ENCODE measurements around the gene TENM4.

Gene TENM4

DNA sequence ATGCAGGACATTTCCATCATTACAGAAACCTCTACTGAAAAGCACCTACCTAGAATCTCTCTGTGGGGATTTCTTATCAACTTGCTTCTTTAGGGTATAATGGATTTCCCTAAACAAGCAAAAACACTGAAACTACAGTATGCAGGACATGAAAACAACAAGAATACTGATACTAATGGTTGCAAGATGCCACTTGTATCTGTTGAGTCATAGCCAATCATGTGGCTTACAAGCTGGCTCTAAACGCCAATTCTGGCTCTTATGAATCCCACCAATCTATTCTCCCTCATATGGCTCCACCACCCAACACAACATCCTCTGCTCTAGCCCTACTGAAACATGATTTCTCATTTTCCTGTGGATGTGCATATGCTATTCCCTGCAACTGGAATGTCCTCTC lies 22.6 kb downstream of the TENM4 start:
- DNase-seq (ENCODE audit: low read depth): no peak

DNA sequence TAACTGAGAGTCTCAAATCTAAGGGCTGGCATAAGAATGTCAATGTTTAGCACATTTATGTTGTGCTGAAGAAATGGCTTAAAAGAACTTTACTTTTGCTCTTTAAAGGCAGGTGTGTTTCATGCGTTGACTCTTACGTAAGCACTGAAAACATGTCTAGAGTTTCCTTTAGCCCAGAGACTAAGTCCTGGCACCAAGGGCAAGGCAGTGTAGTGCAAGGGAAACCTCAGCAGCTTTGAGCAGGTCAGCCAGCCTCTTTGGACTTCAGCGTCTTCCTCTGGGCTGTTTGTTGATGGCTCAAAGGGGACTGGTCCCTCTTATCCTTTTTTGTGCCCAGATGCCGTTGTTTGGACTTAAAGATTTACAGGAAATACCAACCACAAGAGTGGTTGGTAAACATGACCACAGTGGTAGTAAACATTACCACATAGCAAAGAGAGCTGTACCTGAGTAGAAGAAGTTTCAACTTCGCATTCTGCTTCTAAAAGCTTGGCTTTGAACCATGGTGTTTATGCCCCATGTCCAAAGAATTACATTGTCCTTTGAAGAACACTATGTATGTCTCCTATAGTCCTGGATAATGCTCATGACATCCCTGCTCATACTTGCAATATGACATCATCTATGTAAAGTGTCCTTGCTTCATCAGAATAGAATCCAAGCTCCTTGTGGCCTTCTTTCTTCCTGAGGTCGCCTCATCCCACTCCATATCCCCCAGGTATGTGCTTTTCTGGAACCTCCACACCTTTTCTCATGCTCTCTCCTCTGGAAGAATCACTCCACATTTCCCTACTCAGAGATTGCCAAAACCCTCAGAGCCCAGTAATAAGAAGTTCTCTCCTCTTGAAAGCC lies 23.5 kb downstream of the TENM4 start:
- DNase-seq (ENCODE audit: low read depth): no peak

DNA sequence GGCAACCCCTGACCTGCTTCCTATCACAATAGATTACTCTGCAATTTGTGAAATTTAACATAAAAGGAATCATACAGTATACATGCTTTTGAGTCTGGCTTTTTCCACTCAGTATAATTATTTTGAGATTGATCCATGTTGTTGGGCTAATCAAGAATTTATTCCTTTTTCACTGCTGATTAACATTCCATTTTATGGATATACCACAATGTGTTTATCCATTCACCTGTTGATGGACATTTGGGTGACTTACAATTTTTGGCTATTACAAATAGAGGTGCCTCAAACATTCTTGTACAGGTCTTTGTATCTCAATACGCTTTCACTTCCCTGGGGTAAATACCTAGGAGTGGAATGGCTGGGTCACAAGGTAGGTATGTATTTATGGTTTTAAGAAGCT lies 24.9 kb downstream of the TENM4 start:
- no peak for DNase-seq (ENCODE audit: low read depth)

DNA sequence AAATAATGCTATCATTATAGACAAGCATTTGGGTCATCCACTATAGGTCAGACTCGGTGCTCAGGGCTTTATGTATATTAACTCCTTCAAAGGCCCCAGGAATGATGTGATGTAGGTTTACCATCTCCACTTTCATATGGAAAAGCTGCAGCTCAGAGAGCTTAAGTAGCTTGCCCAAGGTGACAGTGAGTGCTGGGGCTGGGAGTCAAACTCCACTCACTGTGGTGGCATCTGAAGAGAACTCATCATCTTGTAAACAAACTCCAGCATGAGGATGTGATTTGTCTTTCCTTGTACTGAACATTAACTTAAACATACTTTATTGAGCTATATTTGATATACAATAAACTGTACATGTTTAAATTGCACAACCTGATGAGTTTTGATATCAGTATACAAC lies 25.4 kb downstream of the TENM4 start:
- no peak for DNase-seq (ENCODE audit: low read depth)

DNA sequence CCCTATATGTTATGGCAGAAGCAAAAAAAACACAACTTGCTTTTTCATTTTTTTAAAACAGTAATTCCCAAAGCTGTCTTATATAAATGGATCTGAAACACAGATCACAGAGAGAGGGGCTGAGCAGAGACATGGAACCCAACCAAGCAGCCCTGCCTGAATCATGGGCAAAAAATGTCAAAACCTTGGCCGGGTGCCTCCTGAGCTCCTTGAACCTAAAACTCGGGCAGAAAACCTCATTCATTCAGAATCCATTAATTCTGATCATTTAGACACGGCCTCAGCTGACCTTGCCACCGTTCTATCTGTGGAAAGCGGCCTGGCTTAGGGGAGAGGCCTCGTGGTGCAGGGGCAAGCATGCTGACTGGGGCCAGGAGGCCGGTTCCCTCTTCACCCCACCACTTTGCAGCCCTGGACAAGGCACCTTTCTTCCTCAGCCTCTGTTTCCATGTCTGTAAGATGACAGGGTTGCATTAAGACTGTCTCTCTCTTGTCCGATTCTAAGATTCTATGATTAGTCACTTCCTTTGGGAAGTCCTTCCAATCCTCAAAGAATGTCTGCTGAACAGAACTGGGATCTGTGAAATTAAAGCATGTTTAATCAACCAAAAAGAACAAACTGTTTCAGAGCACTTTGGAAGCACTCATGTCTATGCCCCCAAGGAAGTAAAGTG lies 26.0 kb downstream of the TENM4 start:
- no peak for DNase-seq (ENCODE audit: low read depth)

DNA sequence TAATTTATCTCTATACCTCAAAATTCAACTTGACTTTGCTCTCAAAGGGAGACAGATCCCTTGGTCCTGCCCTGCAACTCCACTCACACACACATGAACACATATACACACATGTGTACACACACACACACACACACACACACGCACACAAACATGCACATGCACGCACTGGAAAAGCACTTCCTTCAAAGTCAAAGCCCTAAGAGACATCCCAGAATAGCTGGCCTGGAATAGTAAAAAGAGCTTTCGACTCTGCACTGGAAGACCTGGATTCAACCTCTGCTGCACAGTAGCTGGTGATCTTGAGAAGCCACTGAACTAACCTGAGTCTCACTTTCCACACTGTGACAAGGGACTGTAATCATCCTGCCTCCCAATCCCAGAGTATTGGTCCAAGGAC lies 26.8 kb downstream of the TENM4 start:
- no peak for DNase-seq (ENCODE audit: low read depth)

DNA sequence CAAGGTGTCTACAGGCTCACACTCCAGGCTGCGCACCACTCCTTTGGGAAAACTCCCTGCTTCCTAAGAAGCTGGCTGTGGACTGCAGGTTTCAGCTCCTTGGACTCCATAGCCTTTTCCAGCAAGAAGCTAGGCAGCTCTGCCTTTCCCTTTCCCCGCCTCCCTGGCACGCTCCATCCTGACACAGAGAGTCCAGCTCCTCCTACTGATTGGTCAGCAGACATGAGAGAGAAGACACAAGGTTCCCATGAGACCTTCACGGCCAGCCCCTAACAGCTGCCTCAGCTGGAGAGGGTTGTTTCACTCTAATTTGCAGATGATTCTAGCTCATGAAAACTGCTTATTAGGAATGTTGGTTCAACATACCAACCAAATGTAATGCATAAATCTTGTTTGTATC lies 27.6 kb downstream of the TENM4 start:
- DNase-seq (ENCODE audit: low read depth): no peak

DNA sequence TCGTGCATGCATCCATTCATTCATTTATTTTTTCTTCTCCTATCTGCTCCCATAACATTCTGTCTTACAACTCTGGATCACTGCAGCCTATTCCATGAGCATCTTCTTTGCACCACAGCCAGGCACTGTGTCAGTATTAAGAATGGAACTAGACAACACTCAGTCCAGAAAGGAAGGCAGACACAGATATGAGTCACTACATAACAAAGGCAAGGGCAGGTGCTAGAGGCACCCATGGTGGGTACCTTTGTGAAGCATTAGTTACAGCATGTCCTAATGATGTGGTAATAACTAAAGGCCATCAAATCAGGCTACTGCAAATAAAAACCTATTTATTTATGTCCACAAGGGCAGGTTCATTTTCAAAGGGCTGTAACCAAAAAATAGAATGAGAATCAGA lies 28.1 kb downstream of the TENM4 start:
- DNase-seq (ENCODE audit: low read depth): no peak

DNA sequence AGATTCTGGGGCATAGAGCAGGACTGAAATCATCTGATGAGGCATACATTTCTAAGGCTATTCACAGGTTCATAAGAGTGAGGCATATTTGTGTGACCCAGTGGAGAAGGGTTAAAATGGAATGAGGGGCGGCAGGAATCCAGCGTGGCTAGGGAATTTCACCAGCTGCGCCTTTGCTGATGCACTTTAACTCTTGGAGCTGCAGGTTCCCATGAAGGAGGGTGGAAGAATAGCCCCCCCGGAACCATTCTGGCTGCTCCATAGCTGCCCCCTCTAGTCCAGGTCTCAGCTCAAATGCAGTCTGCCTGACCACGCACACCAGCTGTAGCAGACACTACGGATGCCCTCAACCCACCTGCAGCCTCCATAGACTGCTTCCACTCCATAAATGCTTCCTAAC lies 31.5 kb downstream of the TENM4 start:
- no peak for DNase-seq (ENCODE audit: low read depth)

DNA sequence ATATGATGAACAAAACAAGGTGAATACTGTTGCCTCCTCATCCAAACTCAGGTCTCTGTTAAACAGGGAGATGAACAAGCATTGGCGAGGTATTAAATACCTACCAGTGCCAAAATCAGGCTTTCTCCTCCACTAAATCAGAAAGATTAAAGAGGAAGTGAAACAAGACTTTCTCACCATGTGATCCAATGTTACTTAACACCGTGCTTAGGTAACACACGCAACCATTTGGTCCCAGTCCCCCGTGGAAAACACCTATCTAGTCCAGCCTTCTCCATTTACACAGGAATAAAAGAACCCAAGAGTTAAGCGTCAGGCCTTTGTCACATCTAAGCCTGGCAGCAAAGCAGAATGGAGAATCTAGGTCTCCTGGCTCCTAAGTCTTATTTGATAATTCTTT lies 34.5 kb downstream of the TENM4 start:
- DNase-seq (ENCODE audit: low read depth): no peak

DNA sequence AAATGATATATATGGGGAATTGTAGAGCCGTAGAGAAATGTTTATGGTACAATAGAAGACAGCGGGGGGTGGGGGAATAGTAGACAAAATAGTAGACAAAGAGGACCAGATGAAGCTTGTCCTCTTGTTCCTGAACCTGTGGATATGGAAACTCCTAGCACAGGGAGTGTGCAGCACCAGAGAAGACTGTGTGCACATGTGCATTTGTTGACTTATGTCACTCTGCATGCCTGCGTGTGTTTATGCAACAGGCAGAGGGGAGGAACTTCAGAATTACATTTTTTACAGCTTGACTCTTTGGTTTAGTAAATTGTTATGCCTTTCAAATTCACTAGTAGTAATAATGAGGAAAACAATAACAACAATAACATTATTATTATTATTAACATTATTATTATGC lies 36.0 kb downstream of the TENM4 start:
- DNase-seq (ENCODE audit: low read depth): no peak

DNA sequence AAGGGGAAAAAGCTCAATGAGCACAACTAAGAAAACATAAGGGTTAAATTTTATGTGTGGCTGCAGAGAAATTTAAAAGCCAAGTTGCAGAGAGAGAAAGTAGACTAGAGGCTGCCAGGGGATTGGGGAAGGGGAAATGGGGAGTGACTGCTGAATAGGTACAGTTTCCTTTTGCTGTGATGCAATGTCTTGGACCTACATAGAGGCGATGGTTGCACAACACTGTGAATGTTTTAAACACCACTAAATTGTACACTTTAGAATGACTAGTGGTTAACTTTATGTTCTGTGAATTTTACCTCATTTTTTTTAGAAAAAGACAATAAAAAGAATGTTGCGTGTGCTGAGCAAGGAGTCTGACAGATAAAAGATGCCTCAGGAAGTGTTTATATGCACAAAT lies 36.5 kb downstream of the TENM4 start:
- DNase-seq (ENCODE audit: low read depth): no peak

DNA sequence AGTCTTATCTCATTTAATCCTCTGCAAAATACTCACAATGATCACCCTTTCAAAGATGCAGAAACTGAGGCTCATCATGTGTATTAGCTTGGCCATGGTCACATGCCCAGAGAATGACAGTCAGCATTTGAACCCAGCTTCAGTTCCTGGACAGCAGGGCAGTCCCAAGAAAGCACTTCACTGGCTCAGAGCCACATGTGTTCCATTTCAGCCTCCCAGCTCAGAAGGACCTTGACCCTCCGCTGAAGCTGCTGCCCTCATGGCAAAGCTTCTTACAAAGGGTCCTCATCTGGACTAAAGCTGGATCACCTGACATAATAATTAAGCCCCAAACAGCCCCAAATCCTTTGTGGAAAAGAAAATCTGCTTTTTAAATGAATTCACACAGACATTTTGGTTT lies 37.0 kb downstream of the TENM4 start:
- no peak for DNase-seq (ENCODE audit: low read depth)

DNA sequence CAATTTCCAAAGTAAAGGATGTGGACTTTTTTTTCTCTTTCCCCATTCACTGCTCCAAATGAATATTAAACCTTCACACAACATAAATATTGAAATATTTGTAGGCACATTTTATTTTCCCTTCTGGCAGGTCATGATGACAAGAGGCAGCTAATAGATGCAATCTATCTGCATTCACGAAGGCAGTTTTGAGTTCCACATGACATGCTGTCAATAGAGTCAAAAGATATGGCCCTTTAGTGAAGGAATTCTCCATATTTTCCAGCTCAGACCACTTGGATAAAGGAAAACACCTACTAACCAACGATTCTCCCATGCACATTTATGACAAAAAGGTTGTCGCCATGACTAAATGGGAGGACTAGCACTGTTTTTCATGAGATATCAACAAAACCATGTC lies 37.9 kb downstream of the TENM4 start:
- no peak for DNase-seq (ENCODE audit: low read depth)

DNA sequence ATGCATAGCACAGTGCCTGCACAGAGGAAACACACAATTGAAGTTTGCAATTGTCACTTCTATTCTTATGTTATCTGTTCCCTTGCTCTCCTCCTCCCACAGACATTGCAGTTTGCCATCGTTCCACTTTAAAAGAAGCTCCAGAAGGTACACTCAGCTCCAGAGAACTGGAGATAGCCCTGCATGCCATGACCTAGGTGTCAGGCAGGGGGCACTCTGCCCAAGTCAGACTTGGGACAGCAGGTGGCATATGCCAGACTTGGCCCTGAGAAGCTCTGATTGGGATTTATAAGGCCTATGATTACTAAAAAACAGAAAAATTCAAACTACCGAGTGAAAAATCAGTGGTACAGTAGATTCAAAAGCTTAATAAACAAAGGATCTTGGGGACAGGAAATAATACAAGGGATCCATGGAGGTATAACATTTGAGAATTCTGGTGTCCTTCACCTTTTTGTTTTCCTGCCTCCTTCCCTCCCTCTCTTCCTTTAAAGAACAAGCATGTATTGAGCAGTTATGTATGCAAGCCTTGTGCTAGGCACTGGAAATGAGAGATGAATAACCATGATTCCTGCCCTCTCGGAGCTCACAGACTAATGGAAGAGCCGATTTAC lies 40.0 kb downstream of the TENM4 start:
- no peak for DNase-seq (ENCODE audit: low read depth)

DNA sequence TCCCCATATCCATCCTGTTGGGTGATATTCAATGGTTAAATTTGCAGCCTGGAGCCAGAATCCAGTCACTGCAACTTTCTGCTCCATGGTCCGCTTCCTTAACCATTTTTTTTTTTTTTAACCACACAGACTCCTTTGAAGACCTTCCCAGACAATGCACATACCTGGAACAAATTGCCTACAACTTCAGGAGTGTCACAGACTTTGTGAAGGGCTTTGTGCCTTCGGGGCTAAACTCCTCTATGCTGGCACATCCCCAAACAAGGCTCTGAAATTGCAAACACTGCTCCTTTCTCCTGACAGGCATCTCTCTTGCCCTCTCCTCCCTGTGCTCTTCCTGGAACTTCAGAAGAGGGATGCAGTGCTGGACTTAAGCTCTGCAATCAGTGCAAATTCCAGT lies 40.6 kb downstream of the TENM4 start:
- no peak for DNase-seq (ENCODE audit: low read depth)

DNA sequence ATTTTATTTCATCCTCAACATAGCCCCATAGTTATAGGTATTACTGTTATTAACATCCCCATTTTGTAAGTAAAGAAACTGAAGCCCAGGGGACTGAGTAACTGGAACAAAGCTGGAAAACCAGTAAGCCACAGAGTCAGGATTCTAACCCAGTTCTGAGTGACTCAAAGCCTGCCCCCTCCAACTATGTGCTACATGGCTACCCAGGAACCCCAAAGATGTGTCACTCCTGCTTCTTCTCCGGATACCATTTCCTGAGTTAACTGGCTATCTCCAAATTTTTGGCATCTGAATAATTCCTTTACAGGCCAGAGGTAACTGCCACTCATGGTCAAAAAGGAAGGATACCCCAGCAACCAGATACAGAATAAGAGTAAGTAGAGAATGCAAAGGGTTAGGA lies 43.6 kb downstream of the TENM4 start:
- DNase-seq (ENCODE audit: low read depth): no peak

DNA sequence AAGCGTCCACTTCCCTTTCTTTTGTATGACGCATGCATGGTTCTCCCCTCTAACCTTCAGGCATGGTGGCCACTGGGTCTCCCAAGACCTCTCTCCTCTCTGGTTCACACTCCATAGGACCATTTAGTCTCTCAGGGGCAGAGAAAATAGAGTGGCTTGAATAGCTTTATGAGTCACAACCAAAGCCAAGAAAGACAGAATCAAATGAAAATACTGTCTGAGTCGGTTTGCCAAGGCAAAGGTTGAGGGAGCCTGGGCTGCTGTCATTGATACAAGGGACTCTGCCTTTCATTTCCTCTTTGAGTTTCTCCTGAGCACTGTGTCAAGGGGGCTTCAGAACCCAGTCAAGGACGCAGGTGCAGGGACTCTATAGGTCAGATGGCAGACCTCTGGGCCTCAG lies 44.2 kb downstream of the TENM4 start:
- no peak for DNase-seq (ENCODE audit: low read depth)

DNA sequence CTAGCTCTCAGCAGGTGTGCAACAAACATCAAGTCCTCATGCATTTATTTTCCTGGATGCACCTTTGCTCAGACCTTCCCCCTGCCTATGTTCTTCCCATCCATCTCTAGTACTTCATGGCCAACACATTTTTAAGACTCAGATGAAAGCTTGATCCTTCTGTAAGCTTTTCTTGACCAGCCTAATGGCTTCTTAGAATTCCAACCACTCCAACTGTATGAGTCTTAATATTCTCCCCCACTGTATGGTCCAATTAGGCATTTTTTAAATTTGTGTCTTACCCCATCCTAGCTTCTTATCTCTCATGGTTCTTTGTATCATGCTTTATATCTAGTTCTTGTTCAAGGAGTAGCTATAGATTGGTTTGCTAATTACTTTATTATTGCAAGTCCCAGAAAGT lies 44.8 kb downstream of the TENM4 start:
- no peak for DNase-seq (ENCODE audit: low read depth)

DNA sequence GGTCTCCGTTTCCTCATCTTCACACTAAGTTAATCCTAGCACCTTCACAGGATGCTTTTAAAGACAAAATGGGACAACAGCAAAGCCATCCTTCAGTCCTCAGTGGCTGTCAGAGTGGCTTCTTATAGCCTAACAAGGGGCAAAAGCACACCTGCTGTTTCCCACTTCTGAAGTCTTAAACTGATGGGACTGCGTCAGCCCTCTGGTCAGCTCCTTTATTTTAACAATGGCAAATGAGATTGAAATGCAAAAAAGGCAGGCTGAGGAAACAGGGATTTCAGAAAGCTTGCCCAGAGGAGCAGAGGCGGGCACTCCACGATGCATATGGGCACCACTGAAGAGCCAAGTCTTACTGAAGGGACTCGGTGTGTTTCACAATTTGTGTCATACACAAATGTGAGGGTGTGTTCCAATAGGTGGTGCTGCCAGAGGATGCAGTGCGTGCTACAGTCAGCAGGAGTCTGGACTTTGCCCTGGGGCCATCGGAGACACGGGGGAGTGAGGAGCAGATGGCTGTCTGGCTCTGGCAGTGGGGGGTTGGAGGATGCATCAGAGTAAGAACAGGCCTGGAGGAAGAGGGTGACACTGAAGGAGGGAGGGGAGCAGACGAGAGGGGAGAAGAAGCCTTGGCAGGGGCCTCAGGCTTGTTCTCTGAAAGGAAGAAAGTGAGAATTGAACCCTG lies 47.3 kb downstream of the TENM4 start:
- DNase-seq (ENCODE audit: low read depth): no peak

DNA sequence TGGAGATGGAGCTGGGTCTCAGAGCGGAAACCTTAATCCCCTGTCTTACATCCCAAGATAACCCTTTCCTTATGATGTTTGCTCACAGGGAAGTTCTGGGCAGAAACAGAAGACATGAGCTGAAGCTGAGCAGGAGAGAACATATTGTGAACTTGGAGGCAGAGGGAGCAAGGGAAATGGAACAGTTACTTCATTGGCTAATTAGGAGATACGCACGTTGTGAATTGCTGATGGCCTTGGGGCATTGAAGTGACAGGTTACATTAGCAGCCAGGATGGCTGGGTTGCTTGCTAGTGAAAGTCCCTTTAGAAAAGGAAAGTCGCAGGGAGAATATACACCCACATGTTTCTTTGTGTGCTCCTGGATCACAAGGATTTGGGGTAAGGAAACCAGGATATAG lies 48.7 kb downstream of the TENM4 start:
- no peak for DNase-seq (ENCODE audit: low read depth)

DNA sequence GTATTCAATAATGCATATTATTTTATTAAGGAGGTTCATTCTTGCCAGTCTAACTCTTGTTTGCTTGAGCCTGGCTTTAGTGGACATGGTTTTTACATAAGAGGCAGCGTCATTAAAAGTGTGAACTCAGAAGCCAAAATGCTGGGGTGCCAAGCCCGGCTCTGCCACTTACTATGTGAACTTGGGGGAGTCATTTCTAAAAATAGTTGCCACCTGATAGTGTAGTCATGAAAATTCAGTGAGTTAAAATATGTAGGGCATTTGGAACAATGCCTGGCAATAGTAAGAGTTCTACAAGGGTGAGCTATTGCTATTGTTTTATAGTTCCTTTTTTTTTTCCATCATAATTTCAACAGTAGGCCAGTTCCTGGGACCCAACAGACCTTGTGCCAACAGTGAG lies 49.9 kb downstream of the TENM4 start:
- no peak for DNase-seq (ENCODE audit: low read depth)

DNA sequence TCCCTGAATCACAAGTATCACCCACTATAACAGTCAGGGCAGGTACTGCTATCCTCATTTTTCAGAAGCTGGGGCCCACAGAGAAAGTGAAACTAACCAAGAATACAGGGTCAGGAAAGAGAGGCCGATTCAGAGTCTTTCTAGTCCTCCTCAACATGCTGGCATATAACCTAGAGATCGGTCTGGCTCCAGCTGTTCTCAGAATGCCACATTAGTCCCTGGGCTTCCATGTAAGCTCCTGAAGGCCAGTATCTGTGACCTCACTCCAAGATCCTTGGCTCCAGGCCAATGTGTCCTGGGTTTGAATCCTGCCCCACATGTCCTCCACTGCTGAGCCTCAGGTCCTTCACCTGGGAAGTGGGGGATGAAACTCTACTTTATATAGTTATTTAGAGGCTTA lies 50.4 kb downstream of the TENM4 start:
- no peak for DNase-seq (ENCODE audit: low read depth)
